GM18868 (cell line): ENCODE data around the gene NHSL1.

Source experiments
- ATAC-seq: cut with Tn5 transposase; IDR thresholded peaks from one replicate; pipeline ENCODE4 v1.9.1; 2021; ENCODE audit warnings: mild to moderate bottlenecking, moderate library complexity; ENCODE audit not compliant: unreplicated experiment

The NHSL1 gene

DNA sequence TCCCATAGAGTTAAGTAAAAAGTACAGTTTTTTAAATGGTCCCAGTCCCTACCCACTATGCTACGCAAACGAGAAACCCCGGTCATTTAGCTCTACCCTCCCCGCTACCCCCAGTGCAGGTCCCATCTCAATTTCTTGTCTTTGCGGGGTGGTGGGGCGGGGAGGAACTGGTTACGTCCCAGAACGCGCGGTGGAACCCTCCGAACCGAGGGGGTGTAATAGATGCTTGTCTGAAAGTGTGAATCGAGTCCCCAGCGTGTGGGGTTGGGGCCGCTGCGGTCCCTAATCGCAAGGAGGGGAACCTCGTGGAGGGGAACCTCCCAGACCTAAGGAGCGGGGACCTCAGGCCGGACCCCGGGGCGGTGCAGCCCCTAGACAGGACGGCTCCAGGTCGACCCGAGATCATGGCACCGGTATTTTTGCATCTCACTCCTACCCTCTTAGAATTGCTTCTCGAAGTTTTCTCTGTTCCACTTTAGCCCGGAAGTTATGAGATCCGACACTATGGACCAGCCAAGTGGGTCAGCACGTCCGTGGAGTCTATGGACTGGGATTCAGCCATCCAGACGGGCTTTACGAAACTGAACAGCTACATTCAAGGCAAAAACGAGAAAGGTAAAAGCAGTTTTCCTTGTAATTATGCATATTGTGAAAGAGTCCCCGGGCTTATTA is 94.5 kb downstream of the NHSL1 start:
- no peak for ATAC-seq

DNA sequence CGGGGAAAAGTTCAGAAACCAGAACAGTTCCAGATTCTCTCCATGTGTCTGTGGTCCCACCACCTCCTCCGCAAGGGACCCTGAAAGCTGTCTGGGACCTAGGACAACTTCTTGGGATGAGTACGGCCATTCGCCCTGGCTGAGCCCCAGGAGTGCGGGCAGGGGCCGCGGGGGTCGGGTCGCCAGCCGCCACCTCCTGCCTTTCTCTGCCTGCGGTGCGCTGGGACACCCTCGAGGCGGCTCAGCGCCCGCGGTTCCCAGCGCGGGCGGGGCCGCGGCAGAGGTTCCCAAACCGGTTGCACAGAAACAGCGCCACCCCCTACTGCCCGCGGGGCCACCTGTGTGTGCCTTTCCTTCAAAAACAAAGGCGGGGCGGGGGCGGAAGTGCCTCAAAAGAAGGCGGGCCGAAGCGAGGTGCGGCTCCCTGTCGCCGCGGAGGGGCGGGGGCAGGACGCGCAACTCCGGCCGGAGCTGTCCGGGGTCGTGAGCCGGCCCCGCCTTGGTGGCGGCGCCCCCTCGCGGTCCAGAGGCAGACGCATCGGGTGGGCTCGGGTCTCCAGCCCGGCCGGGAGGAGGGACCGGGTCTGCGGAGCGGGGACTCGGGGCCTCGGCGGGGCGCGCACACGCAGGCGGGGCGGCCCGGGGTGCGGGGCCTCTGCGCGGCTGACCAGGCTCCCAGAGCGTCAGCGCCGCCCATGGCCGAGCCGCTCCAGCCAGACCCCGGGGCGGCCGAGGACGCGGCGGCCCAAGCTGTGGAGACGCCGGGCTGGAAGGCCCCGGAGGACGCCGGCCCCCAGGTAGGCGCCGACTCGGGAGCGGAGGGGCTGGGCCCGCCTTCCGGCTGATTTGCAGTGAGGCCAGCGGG is 95.3 kb downstream of the NHSL1 start, which contains the start of gene HEBP2:
Gene HEBP2 (plus strand): TSS at position 423 of the 865 bp plus-strand sequence. CDS start 273 bp downstream, at position 696.
- peak; percentile 90 for ATAC-seq

- ATAC-seq = peak; percentile 9
Measured at GRCh38 chr6:138403324-138403800, 95.9 kb downstream of the NHSL1 start.

DNA sequence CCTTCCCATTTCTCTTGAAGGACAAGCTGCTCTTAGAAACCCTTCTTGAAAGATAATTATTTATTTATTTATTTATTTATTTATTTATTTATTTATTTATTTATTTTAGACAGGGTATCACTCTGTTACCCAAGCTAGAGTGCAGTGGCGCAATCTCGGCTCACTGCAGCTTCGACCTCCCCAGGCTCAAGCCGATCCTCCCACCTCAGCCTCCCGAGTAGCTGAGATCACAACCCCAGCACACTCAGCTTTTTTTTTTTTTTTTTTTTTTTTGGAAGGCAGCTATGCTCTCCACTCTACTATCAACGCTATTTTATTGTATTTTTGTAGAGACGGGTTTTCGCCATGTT is 96.5 kb downstream of the NHSL1 start:
- no peak for ATAC-seq

- ATAC-seq = no peak
Measured at GRCh38 chr6:138401960-138402837, 97.1 kb downstream of the NHSL1 start.

- ATAC-seq = no peak
Measured at GRCh38 chr6:138400326-138400725, 99.0 kb downstream of the NHSL1 start.

DNA sequence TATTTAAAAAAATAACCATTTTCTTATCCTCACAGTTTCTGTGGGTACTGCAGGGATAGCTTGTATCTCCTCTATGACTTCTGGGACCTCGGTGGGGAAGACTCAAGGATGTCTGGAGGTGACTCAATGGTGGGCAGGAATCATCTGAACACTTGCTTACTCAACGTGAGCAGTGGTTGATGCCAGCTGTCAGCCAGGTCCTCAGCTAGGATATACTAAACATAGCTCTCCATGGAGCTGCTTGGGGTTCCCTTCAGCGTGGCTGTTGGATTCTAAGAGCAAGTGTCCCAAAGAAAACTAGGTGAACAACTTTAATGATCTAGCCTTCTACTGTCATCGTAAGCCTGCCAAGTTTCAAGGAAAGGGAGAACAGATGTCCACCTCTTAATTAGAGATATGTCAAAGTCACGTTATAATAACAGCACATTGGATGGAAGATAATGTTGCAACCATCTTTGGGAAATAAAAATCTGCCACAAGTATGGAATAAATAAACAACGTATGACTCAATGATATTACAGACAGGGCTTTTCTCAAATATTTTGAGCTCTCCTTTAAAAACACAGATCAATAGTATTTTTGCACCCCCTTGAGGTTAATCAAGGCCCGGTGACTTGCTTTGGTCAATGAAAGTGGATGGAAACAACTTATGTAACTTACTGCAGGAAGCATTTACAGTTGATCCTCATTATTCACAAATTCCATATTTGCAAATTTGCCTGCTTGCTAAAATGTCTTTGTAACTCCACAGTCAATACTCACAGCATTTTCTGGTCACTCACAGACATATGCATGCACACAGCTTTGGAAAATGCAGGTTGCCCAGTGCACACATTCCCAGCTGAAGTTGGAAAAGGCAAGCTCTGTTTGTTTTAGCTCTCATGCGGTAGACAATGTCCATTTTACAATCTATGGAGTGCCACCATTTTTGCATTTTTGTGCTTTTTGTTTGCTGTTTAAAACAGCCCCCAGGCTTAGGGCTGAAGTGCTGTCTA is 101.9 kb downstream of the NHSL1 start:
- no peak for ATAC-seq

DNA sequence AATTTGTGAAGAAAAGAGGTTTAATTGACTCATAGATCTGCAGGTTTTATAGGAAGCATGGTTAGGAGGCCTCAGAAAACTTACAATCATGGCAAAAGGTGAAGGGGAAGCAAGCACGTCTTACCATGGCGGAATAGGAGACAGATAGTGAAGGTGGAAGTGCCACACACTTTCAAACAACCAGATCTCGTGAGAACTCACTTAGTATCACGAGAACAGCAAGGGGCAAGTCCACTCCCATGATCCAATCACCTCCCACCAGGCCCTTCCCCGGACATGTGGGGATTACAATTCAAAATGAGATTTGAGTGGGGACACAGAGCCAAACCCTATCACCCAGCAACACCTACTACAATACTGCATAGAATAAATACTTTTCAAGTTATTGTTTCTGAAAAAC is 102.6 kb downstream of the NHSL1 start:
- no peak for ATAC-seq

- ATAC-seq = peak; percentile 66
Measured at GRCh38 chr6:138393871-138394783, 105.2 kb downstream of the NHSL1 start.

DNA sequence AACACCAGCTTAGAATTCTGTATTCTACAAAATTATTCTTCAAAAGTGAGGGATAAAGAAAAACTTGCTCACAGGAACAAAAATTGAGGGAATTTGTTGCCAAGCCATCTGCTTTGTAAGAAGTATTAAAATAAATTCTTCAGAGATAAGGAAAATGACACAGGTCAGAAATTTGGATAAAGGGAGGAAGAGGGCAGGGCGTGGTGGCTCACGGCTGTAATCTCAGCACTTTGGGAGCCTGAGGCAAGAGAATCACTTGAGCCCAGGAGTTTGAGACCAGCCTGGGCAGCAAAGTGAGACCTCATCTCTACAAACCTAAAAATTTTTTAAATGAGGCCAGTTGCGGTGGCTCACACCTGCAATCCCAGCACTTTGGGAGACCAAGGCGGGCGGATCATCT is 109.7 kb downstream of the NHSL1 start:
- ATAC-seq = no peak

- ATAC-seq = no peak
Measured at GRCh38 chr6:138387577-138388368, 111.5 kb downstream of the NHSL1 start.

DNA sequence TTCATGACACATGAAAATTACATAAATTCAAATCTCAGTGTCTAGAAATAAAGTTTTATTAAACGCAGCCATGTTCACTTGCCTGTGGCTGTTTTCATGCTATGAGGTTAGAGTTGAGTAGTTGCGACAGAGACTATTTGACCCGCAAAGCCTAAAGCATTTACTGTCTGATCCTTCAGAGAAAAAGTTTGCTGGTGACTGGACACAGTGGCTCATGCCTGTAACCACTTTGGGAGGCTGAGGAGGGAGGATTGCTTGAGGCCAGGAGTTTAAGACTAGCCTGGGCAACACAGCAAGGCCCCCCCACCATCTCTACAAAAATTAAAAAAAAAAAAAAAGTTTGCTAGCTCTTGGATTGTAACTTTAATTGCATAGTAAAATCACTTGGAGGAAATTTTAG is 112.4 kb downstream of the NHSL1 start:
- no peak for ATAC-seq

GRCh38 chr6:138383776-138384175 is 115.5 kb downstream of the NHSL1 start:
- ATAC-seq = no peak

DNA sequence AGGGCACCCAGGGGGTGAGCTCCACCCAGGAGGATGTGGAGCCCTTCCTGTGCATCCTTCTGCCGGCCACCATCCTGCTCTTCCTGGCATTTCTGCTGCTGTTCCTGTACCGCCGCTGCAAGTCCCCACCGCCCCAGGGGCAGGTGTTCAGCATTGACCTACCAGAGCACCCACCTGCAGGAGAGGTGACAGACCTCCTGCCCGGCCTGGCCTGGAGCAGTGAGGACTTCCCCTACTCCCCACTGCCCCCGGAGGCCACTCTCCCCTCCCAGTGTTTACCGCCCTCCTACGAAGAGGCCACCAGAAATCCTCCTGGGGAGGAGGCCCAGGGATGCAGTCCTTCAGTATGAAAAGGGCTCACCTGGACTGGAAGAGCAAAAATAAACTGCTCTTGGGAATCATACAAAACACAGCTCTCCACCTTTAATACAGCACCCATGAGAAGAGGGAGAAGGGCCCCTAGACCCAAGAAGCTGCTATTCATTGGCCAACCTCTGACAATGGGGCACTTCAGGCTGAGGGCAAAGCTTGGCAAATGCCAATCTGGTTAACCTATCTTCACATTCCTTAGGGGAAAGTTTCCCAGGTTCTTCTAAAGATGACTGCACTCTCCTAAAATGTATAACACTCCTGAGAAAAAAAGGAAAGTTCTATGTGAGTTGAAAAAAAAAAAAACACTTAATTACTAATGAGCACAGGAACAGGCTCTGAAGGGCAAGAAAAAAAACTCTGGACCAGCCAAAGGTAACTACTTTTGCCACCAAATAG is 116.6 kb downstream of the NHSL1 start:
- ATAC-seq = no peak

- no peak for ATAC-seq
Measured at GRCh38 chr6:138378463-138378862, 120.8 kb downstream of the NHSL1 start.

DNA sequence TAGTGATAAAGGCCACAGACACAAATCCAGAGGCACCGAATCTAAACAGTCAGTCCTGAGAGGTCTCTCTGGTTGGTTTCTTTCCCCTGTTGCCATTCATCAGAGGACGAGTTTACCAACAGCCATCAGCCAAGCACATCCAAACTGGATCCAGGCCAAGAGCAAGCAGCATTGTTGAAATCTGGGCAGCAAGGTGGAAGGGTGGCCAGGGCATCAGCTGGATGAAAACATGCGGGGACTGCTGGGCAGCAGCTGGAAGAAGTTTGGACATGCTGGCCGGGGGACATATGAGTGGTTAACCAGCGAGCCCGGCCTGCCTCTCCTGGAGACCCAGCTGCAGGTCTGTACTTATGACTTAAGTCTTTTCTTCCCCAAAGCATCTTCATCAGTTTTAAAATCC is 121.5 kb downstream of the NHSL1 start, which contains the start of gene SMIM28:
Gene SMIM28 (plus strand): TSS at position 62 of the 400 bp plus-strand sequence. CDS start 168 bp downstream, at position 230.
- ATAC-seq = no peak

- ATAC-seq = no peak
Measured at GRCh38 chr6:138377042-138377441, 122.3 kb downstream of the NHSL1 start.
